Measurements from ENCODE around the gene TASP1.
"Not testable (repeated sequence)": the region's sequence is repeated elsewhere in the genome, so short reads cannot be mapped to it uniquely, and the experiment has no call there.

The TASP1 gene, protein sequence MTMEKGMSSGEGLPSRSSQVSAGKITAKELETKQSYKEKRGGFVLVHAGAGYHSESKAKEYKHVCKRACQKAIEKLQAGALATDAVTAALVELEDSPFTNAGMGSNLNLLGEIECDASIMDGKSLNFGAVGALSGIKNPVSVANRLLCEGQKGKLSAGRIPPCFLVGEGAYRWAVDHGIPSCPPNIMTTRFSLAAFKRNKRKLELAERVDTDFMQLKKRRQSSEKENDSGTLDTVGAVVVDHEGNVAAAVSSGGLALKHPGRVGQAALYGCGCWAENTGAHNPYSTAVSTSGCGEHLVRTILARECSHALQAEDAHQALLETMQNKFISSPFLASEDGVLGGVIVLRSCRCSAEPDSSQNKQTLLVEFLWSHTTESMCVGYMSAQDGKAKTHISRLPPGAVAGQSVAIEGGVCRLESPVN
- 12.3 to 17.0 reads per million in 2 donors for total RNA-seq

DNA sequence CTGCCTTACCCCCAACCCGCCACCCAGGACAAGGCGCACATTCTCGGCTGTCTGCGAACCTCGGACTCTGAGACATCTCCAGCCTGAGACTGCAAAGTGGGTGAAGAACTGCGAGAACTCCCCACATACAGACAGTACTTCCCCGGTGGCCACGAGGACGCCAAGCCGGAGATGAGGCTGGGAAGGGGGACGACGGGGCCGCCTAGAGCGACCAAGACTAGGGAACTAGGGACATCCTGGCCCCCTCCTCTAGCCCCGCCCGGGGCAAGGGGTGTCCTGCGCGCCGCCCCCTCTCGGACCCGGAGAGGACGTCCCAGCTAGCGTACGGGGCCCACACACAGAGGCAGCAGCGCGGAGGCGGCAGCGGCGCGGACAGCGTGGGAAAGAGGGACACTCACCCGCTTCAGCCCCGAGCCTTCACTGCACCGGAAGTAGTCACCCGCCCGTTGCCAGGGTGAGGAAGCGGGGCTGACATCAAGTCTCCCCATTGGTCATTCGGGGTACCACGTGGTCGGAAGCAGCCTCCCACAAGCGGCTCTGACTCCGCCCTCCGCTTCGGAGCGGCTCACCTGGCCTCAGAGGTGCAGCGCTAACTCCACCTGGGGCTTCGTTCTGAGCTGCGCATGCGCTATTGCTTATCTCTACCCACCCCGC lies at the start of gene TASP1:
TASP1 (minus strand) TSS at position 437 of the 654 bp plus-strand sequence. CDS start 8,854 bp downstream, outside the sequence.
- DNase-seq = peak; percentile 98

DNA sequence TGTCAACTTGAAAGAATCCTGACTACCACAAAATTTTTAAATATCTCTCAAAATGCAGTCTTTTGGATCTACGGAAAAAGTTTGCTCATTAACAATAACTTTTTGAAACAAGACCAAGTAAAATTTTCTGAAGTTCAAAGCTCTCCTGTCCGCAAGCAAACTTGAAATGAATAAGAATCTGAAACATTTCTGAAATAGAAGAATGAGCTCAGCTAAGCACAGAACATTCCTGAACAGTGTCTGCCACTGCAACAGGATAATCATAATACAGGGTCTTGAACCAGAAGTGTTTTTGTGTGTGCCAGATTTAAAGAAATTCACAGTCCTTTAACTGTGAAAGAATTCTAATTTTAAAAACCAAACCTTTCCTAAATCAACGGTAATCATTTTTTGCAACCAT lies 49.1 kb upstream of the TASP1 start:
- DNase-seq = no peak

DNA sequence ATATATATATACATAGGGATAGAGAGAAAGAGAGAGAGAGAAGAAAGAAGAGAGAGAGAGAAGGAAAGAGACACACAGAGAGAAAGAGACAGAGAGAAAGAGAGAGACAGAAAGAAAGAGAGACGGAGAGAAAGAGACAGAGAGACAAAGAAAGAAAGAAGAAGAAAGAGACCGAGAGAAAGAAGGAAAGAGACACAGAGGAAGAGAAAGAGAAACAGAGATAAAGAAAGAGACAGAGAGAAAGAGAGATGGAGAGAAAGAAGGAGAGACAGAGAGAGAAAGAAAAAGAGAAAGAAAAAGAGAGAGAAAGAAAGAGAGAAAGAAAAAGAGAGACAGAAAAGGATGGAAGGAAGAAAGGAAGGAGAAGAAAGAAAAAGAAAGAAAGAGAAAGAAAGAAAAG lies 46.9 kb upstream of the TASP1 start:
- no peak for DNase-seq

DNA sequence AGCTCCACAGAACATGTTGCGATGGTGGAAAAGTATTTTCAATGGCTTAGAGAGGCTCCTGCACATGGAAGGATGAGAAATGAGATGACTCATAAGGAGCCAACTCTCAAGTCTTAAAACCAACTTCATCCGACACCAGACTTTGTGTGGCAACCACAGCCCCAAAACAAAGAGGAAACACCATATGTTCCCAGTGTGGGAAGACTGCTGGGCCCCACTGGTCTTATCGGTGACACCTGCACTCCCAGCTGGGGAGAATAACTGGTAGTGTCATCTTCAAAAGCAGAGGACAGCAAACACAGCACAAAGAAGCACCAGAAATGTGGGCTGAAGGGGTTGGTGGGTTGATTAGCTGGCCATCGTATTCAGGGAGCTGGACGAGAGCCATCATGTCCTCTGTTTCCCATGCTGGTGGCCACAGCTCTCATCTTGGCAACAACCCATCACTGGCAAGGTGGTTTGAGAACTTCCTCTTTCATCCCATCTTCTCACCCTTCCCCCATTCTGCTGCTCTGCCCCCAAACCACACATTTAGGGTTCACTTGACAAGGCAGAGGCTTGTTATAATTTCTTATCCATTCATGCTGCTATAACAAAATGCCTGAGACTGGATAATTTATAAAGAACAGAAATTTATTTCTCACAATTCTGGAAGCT lies 46.0 kb upstream of the TASP1 start:
- DNase-seq = no peak

DNA sequence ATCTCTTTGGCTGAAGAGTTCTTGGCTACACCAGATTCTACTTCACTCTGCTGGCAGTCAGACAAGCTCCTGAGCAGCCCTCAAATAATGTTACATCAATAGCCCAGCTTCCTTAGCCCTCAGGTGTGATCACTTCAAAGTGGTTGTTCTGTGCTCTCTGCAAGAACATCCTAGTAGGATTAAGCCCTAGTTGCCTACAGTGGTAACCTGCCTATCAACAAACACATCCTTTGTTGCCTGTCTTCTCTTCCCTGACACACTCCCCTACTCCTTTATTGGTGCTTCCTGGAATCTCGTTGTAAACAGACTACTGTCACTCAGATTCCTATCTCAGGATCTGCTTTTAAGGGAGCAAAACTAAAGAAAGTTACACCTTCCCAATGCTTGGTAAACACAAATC lies 45.1 kb upstream of the TASP1 start:
- no peak for DNase-seq

DNA sequence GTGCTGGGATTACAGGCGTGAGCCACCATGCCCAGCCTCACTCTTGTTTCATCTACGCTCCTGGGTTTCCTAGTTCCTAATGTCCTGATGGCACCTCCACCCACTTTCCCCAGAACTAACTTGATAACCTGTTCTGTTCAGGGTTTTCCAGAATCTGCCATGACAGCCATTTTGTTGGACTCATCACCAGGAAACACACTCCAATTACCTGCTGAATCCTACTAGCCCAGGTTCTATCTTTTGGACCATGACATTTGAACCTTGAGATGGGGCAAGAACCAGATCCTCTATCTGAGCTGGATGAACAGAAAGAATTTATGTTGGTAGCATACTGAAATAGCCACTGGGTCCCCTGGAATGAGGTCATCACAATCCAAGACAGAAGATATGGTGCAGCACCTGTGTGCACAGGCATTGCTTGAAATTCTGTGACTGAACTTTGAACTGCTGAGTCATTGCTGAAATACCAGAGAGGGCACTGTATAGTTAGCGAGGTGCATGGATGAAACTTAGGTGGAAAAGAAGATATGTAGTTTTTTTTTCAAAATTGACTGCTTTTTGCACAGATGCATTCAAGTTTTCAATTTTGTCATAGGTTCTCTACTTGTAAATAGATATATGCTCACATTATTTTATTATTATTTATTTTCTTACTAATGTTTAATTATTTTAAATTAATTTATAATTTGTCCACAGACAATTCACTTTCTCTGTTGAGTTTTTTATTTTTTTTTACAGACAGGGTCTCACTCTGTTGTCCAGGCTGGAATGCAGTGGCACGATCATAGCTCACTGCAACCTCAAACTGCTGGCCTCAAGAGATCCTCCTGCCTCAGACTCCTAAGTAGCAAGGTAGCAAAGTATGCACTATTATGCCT lies 42.8 kb upstream of the TASP1 start:
- DNase-seq = no peak

DNA sequence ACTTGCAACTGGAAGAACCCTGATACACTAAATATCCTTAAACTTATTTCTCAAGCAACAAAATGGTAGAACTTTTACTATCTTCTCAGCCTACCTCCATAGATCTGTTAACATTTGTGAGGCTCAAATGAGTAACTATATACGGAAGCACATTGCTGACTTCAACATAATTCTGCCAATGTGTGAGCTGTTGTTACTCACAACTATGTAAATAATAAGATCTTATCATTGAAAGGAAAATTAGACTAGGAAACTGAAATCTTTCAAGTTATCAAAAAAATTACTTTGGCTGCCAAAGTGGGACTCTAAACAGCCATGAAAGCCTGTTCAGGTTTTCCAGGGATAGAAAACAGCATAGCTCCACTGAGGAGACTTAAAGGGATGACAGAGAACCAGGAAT lies 40.2 kb upstream of the TASP1 start:
- DNase-seq = no peak

DNA sequence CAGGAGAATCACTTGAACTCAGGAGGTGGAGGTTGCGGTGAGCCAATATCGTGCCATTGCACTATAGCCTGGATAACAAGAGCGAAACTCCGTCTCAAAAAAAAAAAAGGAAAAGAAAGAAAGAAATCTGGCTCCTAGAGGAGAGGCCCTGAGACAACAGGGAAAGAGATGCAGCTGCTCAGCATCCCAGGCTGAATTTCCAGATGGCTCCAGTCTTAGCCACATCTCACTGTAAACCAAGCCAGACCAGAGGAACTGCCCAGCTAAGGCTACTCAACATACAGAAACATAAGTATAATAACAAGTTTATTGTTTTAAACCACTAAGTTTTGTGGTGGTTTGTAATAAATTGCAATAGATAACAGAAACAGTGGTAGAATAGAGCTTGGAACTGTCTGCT lies 38.5 kb upstream of the TASP1 start:
- no peak for DNase-seq

DNA sequence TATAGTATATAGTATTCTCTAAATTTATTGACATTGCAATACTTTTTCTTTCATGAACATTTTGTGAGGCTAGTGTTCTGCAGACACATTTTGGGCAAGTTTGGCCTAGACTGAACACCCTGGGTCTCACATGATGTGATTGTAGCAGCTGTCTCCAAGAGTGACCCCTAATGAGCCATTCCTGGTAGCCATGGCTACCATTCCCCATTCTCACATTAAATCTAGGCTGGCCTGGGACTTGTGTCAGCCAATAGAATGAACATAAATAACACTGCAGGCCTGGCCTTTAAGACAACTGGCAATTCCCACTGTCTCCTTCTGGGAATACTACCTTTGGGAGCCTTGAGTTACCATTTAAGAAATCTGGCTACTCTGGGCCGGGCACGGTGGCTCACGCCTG lies 38.0 kb upstream of the TASP1 start:
- no peak for DNase-seq

DNA sequence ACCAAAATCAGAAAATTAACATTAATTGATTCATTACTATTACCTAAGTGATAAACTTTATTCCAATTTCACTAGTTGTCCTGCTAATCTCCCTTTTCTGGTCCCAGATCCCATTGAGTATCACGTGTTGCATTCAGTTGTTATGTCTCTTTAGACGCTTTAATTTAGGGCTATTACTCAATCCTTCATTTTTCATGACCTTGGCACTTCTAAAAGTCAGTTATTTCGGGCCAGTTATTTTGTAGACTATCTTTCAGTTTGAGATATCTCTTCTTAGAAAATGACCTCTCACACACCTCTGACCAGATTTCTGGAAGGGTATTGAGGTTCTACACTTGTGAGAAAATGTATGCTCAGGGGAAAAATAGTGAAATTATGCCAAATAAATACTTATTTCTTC lies 34.0 kb upstream of the TASP1 start:
- DNase-seq = no peak

DNA sequence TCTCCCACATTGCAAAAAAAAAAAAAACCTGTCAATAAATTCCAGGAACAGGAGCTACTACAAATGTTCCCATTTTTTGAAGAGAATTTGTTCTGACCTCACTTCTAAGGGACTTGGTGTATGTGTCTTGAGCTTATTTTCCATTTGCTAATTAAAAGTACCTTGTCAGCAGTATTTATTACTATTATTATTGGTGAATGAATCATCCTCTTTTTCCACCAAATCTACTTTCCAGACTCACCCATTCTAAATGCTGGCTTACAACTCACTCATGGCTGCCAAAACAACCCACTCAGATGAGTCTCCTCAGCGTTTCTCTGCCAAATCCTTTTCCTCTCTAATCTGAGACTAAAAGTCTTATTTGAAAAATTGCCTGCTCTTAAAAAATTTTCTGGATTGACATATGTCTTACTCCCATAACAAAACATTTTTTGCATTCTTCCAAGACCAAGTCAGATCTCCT lies 33.2 kb upstream of the TASP1 start:
- DNase-seq = no peak

DNA sequence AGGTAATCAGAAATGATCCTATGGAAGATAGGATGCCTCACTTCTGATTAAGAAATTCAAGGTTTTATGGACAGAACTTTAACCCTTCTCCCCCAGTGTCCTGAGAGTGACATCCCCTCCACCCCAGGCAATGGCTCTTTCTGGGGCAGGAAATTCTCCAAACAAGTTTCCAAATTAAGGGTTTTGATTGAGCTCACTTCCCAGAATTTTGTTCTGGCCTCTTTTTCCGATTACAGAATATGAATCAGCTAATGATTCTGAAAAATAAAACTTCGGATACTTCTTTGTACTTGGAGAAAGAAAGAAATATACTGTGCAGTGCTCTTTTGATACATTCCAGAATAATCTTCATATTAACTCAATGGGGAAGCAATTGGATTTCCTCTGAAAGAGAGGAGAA lies 32.8 kb upstream of the TASP1 start:
- no peak for DNase-seq

DNA sequence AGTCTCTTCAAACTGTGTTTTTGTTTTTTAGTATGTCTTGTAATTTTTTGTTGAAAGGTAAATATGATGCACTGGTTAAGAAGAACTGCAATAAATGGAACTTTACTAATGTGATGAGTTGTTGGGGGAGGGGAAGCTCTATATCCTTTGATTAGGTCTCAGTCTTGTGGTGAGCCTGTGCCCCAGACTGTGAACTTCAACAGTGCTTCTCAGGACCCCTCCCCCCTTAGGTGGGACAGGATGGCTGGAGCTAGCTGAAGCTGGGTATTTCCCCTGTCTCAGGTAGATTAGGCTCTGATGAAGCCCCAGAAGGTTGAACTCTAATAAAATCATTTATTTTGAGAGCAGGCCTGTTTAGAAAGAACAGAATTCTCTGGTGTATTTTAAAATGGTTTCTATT lies 31.4 kb upstream of the TASP1 start:
- no peak for DNase-seq

DNA sequence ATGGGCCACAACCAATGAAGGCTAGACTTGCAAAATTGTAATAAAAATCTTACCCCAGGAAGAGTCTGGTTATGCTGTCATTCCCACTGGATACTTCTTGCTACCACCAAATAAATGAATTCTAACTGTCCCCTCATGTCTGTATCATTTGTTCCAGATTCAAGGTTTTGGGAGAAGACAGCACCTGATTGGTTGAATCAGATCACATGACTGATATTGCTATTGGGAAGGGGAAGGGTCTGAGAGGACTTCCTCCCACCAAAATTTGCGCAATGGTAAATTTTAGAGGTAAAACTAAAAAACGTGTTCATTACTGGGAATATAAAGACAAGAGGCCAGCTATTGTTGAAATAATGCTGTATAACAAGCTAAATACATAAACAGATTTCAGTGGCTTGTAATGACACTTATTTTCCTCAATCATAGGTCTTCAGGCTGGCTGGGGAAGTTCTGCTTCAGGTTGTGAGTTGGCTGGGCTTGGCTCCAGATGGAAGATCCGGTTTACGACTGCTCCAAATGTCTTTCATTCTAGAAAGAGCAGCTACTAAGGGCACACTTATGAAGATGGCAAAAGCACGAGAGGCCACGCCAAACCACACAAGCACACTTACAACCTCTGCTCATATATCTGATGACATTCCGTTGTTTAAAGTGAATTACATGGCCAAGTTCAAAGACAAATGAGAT lies 27.1 kb upstream of the TASP1 start:
- DNase-seq = no peak

DNA sequence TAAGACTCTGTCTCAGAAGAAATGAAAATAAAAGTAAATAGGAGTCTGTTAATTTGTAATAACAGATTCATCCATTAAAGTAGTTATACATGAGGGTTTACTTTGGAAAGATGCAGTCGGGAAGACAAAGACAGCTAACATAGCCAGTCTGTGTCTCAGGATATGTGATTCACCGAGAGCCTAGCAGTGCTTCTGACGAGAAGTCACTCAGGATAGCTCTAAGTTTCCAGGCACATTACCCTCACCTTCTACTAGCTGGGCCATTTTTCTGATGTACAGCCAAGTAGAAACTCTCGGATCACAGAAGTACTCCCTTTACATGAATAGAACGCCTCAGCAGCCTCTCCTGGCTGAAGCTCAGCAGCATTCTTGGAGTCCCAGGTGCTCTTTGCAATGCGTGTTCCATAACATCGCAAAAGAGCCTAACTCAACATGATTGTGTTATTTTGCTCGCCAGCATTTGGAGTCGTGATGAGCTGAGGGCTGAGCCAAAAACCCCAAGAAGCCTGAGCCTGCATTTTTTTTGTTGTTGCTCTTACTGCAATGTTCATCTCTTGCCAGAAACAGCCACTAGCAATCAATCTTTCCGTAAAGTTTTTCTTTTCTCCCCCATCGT lies 22.4 kb upstream of the TASP1 start:
- DNase-seq = no peak

DNA sequence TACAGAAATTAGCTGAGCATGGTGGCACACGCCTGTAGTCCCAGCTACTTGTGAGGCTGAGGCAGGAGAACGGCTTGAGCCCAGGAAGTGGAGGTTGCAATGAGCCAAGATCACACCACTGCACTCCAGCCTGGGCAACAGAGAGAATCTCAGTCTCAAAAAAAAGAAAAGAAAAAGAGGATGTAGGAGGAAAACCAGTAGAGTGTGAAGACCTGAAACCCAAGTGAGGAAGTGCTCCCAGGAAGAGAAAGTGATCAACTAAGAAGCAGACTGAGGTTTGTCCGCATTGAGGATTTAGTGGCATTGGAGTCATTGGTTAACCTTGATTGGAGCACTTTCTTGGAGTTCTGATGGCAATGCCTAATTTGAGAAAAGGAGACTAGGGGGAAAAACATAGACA lies 20.6 kb upstream of the TASP1 start:
- DNase-seq = no peak

DNA sequence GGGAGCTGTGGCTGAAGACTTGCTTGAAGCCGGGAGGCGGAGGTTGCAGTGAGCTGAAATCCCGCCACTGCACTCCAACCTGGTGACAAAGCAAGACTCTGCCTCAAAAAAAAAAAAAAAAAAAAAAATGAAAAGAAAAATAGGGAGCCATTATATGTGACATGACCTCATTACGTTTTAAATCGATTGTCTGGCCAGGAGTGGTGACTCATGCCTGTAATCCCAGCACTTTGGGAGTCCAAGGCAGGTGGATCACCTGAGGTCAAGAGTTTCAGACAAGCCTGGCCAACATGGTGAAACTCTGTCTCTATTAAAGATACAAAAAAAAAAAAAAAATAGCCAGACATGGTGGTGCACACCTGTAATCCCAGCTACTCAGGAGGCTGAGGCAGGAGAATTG lies 19.3 kb upstream of the TASP1 start:
- not testable (repeated sequence) for DNase-seq

DNA sequence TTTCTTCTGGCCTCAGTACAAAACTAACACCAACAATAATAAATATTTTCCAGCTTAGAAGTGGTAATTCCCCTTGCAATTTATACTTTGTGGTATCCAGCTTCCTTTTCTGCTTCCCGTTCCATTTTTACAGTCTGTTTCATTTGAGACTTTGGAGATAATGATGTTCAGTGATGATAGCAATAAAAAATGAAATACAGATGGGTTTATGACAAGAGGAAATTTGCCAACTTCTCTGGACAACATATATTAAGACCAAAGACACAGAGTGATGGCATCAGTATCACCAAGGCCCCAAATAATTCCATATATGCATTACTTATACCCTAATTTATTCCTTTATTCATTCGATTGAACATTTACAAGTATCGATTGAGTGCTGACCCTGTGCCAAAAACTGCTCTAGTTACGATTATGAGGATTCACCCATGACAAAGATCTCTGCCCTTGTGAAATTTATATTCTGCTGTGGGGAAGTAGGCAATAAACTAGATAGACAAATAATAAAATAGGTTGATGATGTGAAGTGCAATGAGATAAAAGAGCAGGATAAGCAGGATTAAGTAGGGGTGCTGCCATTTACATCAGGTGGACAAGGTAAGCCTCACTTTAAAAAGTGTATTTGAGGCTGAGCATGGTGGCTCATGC lies 18.1 kb upstream of the TASP1 start:
- DNase-seq = no peak

DNA sequence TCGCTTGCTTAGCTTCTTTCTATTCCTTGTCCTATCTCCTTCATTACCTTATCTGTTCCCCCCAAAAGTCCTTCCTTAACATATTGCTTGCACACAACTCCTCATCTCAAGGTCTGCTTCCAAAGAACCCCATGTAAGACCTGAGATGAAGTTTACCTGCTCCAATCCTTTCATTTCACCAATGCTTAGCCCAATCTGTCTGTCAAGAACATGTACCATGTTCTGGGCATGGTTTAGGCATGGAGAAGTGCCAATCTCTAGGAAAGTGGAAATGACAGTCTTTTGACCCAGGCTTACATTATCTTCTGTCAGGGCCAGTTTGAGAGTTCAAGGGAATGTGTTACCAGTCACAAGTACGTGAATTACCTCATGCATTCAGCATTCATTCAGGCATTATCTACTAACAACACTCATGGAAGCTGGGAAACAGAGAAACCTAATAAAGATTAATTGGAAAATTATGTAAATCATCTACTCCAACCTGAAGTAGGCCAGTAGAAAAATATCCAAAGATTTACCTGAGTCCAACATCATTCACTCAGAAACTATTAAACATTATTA lies 15.8 kb upstream of the TASP1 start:
- DNase-seq = no peak

DNA sequence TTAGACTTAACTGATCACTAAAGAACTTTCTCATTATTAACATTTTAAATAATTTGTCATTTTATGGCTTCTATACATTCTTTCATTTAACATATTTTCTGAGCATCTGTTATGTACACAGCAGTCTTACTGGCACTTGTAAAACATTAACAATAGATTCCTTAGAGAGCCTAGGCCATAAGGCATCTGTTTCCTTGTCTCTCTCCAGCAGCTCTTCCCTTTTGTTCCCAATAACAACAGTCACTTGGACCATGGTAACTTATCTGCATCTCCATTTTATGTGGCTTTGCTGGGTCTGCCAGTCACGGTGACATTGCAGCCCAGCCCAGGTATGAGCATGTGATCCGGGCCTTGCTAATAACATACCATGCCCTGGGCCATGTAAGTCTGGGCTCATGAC lies 11.7 kb upstream of the TASP1 start:
- no peak for DNase-seq

Data from T-helper 9 cell (primary cell).